Liver (tissue), 9 donors: ENCODE measurements around the gene TSR1. TPM values are rescaled to one million over a fixed set of nuclear protein-coding genes. Genes with fewer than 3 reads are reported as not detected.

Experiments
- DNase-seq: peaks from one replicate; pipeline ENCODE4 v3.0.0-alpha.2; 2017; ENCODE audit warnings: low spot score
- H3K27ac ChIP-seq, 2 donors: one replicate each; pipeline ENCODE4 v1.7.0; 2013; ENCODE audit warnings: inconsistent platforms in 2 of 2, low read length in 2 of 2, control low read depth in 1 of 2, low read depth in 1 of 2, mild to moderate bottlenecking in 1 of 2
- H3K27me3 ChIP-seq, 4 donors: one replicate each; pipeline versions ENCODE4 v1.6.1 to v1.7.0; 2013; ENCODE audit warnings: low read length in 3 of 4, inconsistent platforms in 1 of 4, mild to moderate bottlenecking in 1 of 4, moderate library complexity in 1 of 4; ENCODE audit not compliant: control insufficient read depth in 4 of 4, insufficient read depth in 4 of 4
- H3K36me3 ChIP-seq, 4 donors: one replicate each; pipeline versions ENCODE4 v1.6.1 to v1.7.0; 2013; ENCODE audit warnings: low read length in 3 of 4, mild to moderate bottlenecking in 3 of 4, low read depth in 1 of 4, moderate library complexity in 1 of 4; ENCODE audit not compliant: control insufficient read depth in 4 of 4, insufficient read depth in 3 of 4
- H3K4me1 ChIP-seq, 4 donors: one replicate each; pipeline versions ENCODE4 v1.6.1 to v1.7.0; 2013; ENCODE audit warnings: low read length in 3 of 4, mild to moderate bottlenecking in 3 of 4, moderate library complexity in 1 of 4; ENCODE audit not compliant: control insufficient read depth in 4 of 4, insufficient read depth in 4 of 4
- H3K4me3 ChIP-seq, 3 donors: one replicate each; pipeline versions ENCODE4 v1.6.1 to v1.7.0; 2013; ENCODE audit warnings: low read length in 3 of 3, control low read depth in 1 of 3, low read depth in 1 of 3, mild to moderate bottlenecking in 1 of 3
- H3K9ac ChIP-seq, 2 donors: one replicate each; pipeline ENCODE4 v1.7.0; 2013; ENCODE audit warnings: low read length in 2 of 2, mild to moderate bottlenecking in 2 of 2, moderate library complexity in 2 of 2, control low read depth in 1 of 2, low read depth in 1 of 2
- H3K9me3 ChIP-seq, 4 donors: one replicate each; pipeline versions ENCODE4 v1.6.1 to v1.7.0; 2013; ENCODE audit warnings: low read length in 3 of 4; ENCODE audit not compliant: control insufficient read depth in 4 of 4
- EGR1 ChIP-seq, 2 donors: IDR thresholded peaks; 2 replicates each; pipeline ENCODE4 v1.6.1; 2016 to 2018; ENCODE audit warnings: antibody characterized with exemption in 2 of 2, low read depth in 2 of 2
- FOXA1 ChIP-seq: IDR thresholded peaks from 2 replicates; pipeline ENCODE4 v1.6.1; 2016; ENCODE audit warnings: antibody characterized with exemption
- FOXA2 ChIP-seq: IDR thresholded peaks from 2 replicates; pipeline ENCODE4 v1.6.1; 2016; ENCODE audit warnings: antibody characterized with exemption
- HNF4A ChIP-seq, 2 donors: conservative IDR thresholded peaks; 2 replicates each; pipeline ENCODE4 v1.6.1; 2016; ENCODE audit warnings: antibody characterized with exemption in 2 of 2, mild to moderate bottlenecking in 2 of 2
- HNF4G ChIP-seq: IDR thresholded peaks from 2 replicates; pipeline ENCODE4 v1.6.1; 2016; ENCODE audit warnings: antibody characterized with exemption
- JUND ChIP-seq, 2 donors: IDR thresholded peaks; 2 replicates each; pipeline ENCODE4 v1.6.1; 2016; ENCODE audit warnings: antibody characterized with exemption in 2 of 2
- NR2F2 ChIP-seq: IDR thresholded peaks from 2 replicates; pipeline ENCODE4 v1.6.1; 2016; ENCODE audit warnings: antibody characterized with exemption
- RAD21 ChIP-seq, 2 donors: IDR thresholded peaks; 2 replicates each; pipeline ENCODE4 v1.6.1; 2016; ENCODE audit warnings: antibody characterized with exemption in 2 of 2, mild to moderate bottlenecking in 2 of 2
- RXRA ChIP-seq, 2 donors: IDR thresholded peaks; 2 replicates each; pipeline ENCODE4 v1.6.1; 2017 to 2018; ENCODE audit warnings: antibody characterized with exemption in 2 of 2, mild to moderate bottlenecking in 1 of 2
- SP1 ChIP-seq: IDR thresholded peaks from 2 replicates; pipeline ENCODE4 v1.6.1; 2018; ENCODE audit warnings: antibody characterized with exemption, mild to moderate bottlenecking
- TAF1 ChIP-seq: conservative IDR thresholded peaks from 2 replicates; pipeline ENCODE4 v1.6.1; 2016; ENCODE audit warnings: antibody characterized with exemption, mild to moderate bottlenecking
- YY1 ChIP-seq: IDR thresholded peaks from 2 replicates; pipeline ENCODE4 v1.6.1; 2016; ENCODE audit warnings: antibody characterized with exemption, mild to moderate bottlenecking
- WGBS: extraction: QIAGEN DNeasy Blood & Tissue Kit; methylation state at CpG from one replicate; pipeline ENCODE4 v1.1.7; 2013; 5-methylcytosine and 5-hydroxymethylcytosine counted together
- polyA plus RNA-seq, 2 donors: library from polyadenylated mRNA; stranded (reverse) in 1 of 2; unstranded in 1 of 2; fragments of 200-250 nt in 1 of 2; fragments of >200 nt in 1 of 2; fragmentation: Nextera tagmentation in 1 of 2; extraction: Ambion mirVana in 1 of 2; gene quantifications; one replicate each; pipeline versions ENCODE4 v1.2.1 to v1.2.3, GENCODE V29; 2013 to 2015
- total RNA-seq, 2 donors: library from RNA; depleted of rRNA; stranded (reverse); fragments of >200 nt; gene quantifications; one replicate each; pipeline ENCODE4 v1.2.3, GENCODE V29; 2014
- TF ChIP-seq, protein P1 (sequence below): IDR thresholded peaks from 2 replicates; pipeline ENCODE4 v1.6.1; 2016; ENCODE audit warnings: antibody characterized with exemption
- TF ChIP-seq, protein P2 (sequence below): IDR thresholded peaks from 2 replicates; pipeline ENCODE4 v1.6.1; 2016; ENCODE audit warnings: antibody characterized with exemption
- TF ChIP-seq, protein P3 (sequence below): fragments of 150-350 bp; IDR thresholded peaks from 2 replicates; pipeline ENCODE4 v1.5.1; 2017; ENCODE audit warnings: improper control_type of control experiment, low read depth, low read length; ENCODE audit not compliant: missing input control
- TF ChIP-seq, protein P4 (sequence below): IDR thresholded peaks from 2 replicates; pipeline ENCODE4 v1.6.1; 2016; ENCODE audit warnings: antibody characterized with exemption, mild to moderate bottlenecking
- donor health status: healthy.
- donor health status: healthy.
- donor health status: healthy.
- donor health status: healthy.
- donor health status: healthy.

Gene TSR1
- total and polyA plus RNA-seq, 4 donors, result 6.5 to 27.0 (median 13.8) TPM

DNA sequence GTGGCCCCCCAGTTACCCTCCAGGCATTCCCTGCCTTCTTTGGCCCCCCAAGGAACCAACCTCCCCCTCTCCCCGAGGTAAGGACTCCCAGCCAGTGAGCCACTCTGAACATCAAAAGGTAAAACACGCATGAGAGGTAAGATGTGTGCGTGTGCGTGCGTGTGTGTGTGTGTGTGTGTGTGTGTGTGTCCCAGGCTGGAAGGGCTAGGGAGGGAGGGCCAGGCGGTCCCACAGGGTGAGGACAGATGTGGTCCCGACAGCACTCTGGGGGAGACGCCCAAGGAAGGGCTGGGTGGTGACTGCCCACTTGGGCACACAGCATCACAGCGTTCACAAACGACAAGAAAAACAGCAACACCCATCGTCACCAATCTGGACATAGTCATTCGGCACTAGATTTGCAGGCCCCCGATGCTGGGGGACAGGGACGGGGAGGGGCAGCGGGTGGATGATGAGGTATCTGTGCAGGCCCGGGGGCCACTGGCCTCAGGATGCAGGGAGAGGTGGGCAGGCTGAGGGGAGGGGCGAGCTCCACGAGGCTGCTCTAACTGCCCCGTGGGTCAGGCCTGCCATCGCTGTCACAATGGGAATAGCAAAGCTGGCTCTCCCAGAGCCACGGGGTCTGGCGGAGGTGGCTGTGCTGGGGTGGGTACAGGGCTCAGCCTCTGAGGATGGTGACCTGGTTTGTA lies 48.3 kb upstream of the TSR1 start (continued):
- TF ChIP-seq, protein P1, sequence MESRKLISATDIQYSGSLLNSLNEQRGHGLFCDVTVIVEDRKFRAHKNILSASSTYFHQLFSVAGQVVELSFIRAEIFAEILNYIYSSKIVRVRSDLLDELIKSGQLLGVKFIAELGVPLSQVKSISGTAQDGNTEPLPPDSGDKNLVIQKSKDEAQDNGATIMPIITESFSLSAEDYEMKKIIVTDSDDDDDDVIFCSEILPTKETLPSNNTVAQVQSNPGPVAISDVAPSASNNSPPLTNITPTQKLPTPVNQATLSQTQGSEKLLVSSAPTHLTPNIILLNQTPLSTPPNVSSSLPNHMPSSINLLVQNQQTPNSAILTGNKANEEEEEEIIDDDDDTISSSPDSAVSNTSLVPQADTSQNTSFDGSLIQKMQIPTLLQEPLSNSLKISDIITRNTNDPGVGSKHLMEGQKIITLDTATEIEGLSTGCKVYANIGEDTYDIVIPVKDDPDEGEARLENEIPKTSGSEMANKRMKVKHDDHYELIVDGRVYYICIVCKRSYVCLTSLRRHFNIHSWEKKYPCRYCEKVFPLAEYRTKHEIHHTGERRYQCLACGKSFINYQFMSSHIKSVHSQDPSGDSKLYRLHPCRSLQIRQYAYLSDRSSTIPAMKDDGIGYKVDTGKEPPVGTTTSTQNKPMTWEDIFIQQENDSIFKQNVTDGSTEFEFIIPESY, result no peak

DNA sequence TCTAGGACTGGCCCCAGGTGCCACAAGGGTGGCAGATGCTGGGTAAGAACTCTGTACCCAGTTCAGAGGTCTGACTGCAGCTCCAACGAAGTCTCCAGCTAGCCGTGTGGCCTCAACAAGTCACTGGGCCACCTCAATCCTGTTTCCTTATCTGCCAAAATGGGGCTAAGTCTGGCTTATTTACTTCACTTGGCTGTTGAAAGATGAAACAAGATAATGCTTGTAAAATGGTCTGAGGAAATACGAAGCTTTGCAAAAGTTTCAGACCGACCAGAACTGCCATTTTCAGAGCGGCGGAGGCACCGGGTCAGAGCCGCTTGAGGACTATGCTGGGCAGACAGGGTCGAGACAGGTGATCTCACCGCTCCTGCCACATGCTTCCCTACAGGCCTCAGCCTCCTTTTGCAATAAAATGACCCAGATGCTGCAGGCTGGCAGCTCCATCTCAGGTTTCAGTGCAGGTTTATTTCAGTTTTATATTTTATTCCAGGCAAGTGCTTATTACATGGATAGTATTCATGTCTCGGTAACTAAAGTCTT lies 47.4 kb upstream of the TSR1 start:
- peaks cover 0 to 25% (median 5%) of the 10 kb centered on the region in 4 donors for H3K36me3 ChIP-seq
- WGBS, result 59% methylated on average over 11 of the region's 11 CpGs
- no peak for DNase-seq
- H3K4me1 ChIP-seq, result peaks cover 3 to 17% (median 12%) of the 10 kb centered on the region in 4 donors
- TF ChIP-seq SP1 (peak; percentile 39), FOXA1 (no peak), FOXA2 (no peak), TAF1 (no peak), NR2F2 (no peak), EGR1 (IDR thresholded peaks at IDR 0.05; ENCODE audit: low read depth in 2 of 2) (no peak), HNF4A (conservative IDR thresholded peaks at IDR 0.05) (peak; percentile 80 to 81), RXRA (IDR thresholded peaks at IDR 0.05) (no peak)
- TF ChIP-seq, protein P2, sequence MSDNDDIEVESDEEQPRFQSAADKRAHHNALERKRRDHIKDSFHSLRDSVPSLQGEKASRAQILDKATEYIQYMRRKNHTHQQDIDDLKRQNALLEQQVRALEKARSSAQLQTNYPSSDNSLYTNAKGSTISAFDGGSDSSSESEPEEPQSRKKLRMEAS, result no peak
- TF ChIP-seq, protein P1, result no peak
- TF ChIP-seq, protein P3, sequence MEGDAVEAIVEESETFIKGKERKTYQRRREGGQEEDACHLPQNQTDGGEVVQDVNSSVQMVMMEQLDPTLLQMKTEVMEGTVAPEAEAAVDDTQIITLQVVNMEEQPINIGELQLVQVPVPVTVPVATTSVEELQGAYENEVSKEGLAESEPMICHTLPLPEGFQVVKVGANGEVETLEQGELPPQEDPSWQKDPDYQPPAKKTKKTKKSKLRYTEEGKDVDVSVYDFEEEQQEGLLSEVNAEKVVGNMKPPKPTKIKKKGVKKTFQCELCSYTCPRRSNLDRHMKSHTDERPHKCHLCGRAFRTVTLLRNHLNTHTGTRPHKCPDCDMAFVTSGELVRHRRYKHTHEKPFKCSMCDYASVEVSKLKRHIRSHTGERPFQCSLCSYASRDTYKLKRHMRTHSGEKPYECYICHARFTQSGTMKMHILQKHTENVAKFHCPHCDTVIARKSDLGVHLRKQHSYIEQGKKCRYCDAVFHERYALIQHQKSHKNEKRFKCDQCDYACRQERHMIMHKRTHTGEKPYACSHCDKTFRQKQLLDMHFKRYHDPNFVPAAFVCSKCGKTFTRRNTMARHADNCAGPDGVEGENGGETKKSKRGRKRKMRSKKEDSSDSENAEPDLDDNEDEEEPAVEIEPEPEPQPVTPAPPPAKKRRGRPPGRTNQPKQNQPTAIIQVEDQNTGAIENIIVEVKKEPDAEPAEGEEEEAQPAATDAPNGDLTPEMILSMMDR, result no peak
- peak overlapping the region; percentile 62 to 74 for H3K27ac ChIP-seq
- no peaks in the 10 kb centered on the region for H3K9me3 ChIP-seq
- H3K27me3 ChIP-seq, result no peaks in the 10 kb centered on the region
- H3K9ac ChIP-seq, result no peak overlapping the region
- no peak overlapping the region for H3K4me3 ChIP-seq

DNA sequence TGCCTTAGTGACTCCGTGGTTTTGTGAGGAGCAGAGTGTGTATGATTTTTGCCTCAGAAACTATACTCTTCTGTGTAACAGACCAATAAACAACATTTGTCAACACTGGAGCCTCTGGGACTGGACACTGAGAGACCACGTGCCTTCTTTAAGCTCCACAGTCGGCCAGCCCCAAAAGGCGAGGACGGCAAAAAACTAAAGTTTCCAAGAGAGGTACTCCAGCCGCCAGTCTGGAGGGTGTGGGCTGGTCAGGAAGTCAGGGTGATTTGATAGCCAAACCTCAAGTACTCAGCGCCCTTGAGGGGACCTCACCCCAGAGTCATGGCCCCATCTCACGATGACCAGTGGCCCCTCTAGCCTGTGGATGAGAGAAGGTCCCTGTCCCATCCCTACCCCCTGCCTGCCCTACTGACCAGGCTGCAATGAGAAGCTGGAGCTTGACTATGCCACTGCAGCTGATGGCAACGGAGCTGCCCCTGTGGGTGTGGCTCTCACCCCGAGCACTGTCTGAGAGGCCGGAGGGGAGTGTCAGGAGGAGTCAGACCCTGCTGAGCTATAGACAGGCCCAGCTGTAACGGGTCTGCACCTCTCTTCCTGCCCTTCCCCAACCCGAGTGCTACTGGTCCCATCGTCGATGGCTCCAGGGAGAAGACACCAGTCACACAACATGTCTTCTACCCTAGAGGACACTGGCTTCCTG lies 44.8 kb upstream of the TSR1 start:
- DNase-seq, result no peak
- WGBS, result 87% methylated on average over 15 of the region's 15 CpGs
- no peaks in the 10 kb centered on the region for H3K9me3 ChIP-seq
- no peak overlapping the region for H3K27ac ChIP-seq
- H3K4me3 ChIP-seq, result no peak overlapping the region
- peaks cover 0 to 24% (median under 1%) of the 10 kb centered on the region in 4 donors for H3K36me3 ChIP-seq
- H3K9ac ChIP-seq, result no peak overlapping the region
- H3K4me1 ChIP-seq, result peaks cover 3 to 20% (median 13%) of the 10 kb centered on the region in 4 donors
- no peaks in the 10 kb centered on the region for H3K27me3 ChIP-seq
- no peak for TF ChIP-seq FOXA2
- no peak for TF ChIP-seq SP1
- no peak for TF ChIP-seq NR2F2
- no peak for TF ChIP-seq FOXA1
- no peak for TF ChIP-seq RAD21 (IDR thresholded peaks at IDR 0.05)
- TF ChIP-seq TAF1, result no peak
- no peak for TF ChIP-seq JUND (IDR thresholded peaks at IDR 0.05)
- TF ChIP-seq YY1, result no peak
- TF ChIP-seq HNF4A (conservative IDR thresholded peaks at IDR 0.05), result no peak
- TF ChIP-seq, protein P4, sequence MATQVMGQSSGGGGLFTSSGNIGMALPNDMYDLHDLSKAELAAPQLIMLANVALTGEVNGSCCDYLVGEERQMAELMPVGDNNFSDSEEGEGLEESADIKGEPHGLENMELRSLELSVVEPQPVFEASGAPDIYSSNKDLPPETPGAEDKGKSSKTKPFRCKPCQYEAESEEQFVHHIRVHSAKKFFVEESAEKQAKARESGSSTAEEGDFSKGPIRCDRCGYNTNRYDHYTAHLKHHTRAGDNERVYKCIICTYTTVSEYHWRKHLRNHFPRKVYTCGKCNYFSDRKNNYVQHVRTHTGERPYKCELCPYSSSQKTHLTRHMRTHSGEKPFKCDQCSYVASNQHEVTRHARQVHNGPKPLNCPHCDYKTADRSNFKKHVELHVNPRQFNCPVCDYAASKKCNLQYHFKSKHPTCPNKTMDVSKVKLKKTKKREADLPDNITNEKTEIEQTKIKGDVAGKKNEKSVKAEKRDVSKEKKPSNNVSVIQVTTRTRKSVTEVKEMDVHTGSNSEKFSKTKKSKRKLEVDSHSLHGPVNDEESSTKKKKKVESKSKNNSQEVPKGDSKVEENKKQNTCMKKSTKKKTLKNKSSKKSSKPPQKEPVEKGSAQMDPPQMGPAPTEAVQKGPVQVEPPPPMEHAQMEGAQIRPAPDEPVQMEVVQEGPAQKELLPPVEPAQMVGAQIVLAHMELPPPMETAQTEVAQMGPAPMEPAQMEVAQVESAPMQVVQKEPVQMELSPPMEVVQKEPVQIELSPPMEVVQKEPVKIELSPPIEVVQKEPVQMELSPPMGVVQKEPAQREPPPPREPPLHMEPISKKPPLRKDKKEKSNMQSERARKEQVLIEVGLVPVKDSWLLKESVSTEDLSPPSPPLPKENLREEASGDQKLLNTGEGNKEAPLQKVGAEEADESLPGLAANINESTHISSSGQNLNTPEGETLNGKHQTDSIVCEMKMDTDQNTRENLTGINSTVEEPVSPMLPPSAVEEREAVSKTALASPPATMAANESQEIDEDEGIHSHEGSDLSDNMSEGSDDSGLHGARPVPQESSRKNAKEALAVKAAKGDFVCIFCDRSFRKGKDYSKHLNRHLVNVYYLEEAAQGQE, result no peak
- no peak for TF ChIP-seq EGR1 (IDR thresholded peaks at IDR 0.05; ENCODE audit: low read depth in 2 of 2)
- no peak for TF ChIP-seq HNF4G
- no peak for TF ChIP-seq RXRA (IDR thresholded peaks at IDR 0.05)
